Activated T-cell treated with anti-CD3 and anti-CD28 coated beads, Interleukin-2, amount 50 U/mL, for 24 hours (primary cell): ENCODE measurements around the gene IL21.
A peak's percentile ranks its signal among the peaks of the same experiment; 100 is the strongest.
"Not testable (repeated sequence)": the region's sequence is repeated elsewhere in the genome, so short reads cannot be mapped to it uniquely, and the experiment has no call there.

ENCODE experiments used
- DNase-seq: peaks from one replicate; pipeline ENCODE4 v3.0.0-alpha.2; 2020
- H3K27ac Mint-ChIP-seq: 2 replicates; pipeline ENCODE4 v1.8.0; 2020; ENCODE audit warnings: mild to moderate bottlenecking, mixed read lengths
- H3K27me3 Mint-ChIP-seq: 2 replicates; pipeline ENCODE4 v1.8.0; 2020; ENCODE audit warnings: mixed read lengths
- H3K36me3 Mint-ChIP-seq: 2 replicates; pipeline ENCODE4 v1.8.0; 2020; ENCODE audit warnings: low read depth, mixed read lengths
- H3K4me1 Mint-ChIP-seq: 2 replicates; pipeline ENCODE4 v1.8.0; 2020; ENCODE audit warnings: low read depth, mixed read lengths
- H3K4me3 Mint-ChIP-seq: 2 replicates; pipeline ENCODE4 v1.8.0; 2020; ENCODE audit warnings: mild to moderate bottlenecking, moderate library complexity, mixed read lengths
- H3K9me3 Mint-ChIP-seq: 2 replicates; pipeline ENCODE4 v1.8.0; 2020; ENCODE audit warnings: mixed read lengths

The IL21 gene

DNA sequence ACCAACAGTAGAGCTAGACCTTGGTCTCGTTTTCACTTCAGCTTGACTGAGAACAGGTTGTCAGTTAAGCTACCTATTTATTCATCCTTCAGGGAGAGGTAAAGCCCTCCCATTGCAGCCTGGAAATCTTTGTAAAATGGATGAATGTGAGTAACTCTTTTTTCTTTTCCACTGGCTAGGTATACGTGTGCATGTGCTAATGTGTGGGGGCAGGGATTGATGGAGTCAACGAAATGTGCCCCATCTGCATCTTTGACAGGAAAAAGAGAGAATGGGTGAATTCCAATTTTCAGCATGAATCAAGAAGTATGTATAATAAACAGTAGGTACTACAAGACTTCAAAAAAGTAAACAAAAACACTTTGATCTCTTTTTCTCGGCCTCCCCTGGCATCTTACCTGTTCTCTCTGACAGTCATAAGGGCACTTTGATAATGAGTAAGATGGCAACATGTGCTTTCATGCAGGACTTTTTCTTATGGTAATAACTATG is at the start of gene IL21:
TSS of gene IL21 (minus strand) at position 51 of the 492 bp plus-strand sequence. CDS start 55 bp downstream, outside the sequence.
- DNase-seq = no peak
- H3K4me1 Mint-ChIP-seq = peaks cover 57% of the 10 kb centered on the region
- peaks cover 60% of the 10 kb centered on the region for H3K36me3 Mint-ChIP-seq
- no peaks in the 10 kb centered on the region for H3K27me3 Mint-ChIP-seq
- no peaks in the 10 kb centered on the region for H3K9me3 Mint-ChIP-seq
- peak within 1 kb of the TSS; percentile 81 for H3K4me3 Mint-ChIP-seq
- peak within 1 kb of the TSS; percentile 92 for H3K27ac Mint-ChIP-seq

DNA sequence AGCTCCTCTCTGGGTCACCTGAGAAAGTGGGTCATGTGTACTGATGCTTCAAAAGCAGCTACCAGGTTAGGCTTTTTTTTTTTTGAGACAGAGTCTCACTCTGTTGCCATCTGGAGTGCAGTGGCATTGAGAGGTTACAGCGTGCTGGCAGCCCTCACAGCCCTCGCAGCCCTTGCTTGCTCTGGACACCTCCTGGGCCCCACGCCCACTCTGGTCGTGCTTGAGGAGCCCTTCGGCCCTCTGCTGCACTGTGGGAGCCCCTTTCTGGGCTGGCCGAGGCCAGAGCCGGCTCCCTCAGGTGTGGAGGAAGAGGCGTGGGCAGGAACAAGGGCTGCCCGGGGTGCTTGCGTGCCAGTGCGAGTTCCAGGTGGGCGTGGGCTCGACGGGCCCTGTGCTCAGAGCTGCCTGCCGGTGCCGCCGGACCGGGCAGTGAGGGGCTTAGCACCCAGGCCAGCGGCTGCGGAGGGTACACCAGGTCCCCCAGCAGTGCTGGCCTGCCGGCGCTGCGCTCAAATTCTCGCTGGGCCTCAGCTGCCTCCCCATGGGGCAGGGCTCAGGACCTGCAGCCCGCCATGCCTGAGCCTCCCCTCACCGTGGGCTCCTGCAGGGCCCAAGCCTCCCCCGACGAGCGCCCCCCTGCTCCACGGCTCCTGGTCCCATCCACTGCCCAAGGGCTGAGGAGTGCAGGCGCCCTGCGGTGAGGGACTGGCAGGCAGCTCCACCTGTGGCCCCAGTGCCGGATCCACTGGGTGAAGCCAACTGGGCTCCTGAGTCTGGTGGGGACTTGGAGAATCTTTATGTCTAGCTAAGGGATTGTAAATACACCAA is 49.3 kb upstream of the IL21 start:
- Mint-ChIP-seq H3K27me3 (no peaks in the 10 kb centered on the region), H3K4me3 (no peak overlapping the region), H3K9me3 (no peaks in the 10 kb centered on the region), H3K4me1 (peaks cover 72% of the 10 kb centered on the region), H3K27ac (peak overlapping the region; percentile 75), H3K36me3 (no peaks in the 10 kb centered on the region)
- DNase-seq = no peak

- H3K27me3 Mint-ChIP-seq = no peaks in the 10 kb centered on the region
- H3K4me3 Mint-ChIP-seq = no peak overlapping the region
Observed at GRCh38 chr4:122668241-122668640, 47.4 kb upstream of the IL21 start.

DNA sequence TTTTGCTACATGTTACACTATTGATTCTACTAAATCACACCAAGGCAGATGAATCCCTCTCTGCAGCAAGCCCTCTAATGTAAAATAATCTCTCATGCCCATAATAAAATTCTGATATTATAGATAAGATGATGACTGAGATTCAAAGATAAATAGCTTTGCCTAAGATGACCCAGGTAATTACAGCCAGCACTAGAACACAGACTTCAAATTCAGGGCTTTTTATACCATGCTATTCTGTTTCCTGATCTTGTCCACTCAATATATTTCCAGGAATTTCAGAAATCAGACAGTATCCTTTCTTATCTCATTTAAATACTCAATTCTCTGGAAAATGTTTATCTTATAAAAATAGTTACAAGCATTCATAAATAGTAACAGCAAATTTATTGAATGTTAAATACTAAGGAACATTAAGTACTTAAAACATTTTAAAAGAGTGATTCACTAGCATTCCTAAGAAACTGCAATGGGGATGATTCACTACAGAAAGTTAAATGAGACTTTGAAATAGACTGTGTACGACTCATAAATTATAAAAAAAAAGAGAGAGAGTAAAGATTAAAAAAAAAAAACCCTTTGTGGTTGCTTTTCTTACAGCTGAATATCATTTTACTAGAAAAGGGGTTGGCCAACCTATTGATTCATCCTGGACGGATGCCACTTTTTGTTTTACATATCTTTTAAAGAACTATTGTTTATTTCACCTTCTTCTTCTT is 45.8 kb upstream of the IL21 start:
- Mint-ChIP-seq H3K36me3 (no peaks in the 10 kb centered on the region), H3K27ac (peak overlapping the region; percentile 95), H3K27me3 (no peaks in the 10 kb centered on the region), H3K4me3 (peak overlapping the region; percentile 35), H3K9me3 (no peaks in the 10 kb centered on the region), H3K4me1 (peaks cover 75% of the 10 kb centered on the region)
- DNase-seq = no peak

More at GRCh38 chr4:122668241-122668640, 47.4 kb upstream of the IL21 start:
- Mint-ChIP-seq H3K4me1 (peaks cover 69% of the 10 kb centered on the region), H3K9me3 (no peaks in the 10 kb centered on the region), H3K36me3 (no peaks in the 10 kb centered on the region), H3K27ac (peak overlapping the region; percentile 95)
- no peak for DNase-seq

GRCh38 chr4:122665161-122665929 is 44.5 kb upstream of the IL21 start:
- DNase-seq = no peak
- Mint-ChIP-seq H3K4me3 (no peak overlapping the region), H3K27me3 (no peaks in the 10 kb centered on the region), H3K9me3 (no peaks in the 10 kb centered on the region), H3K36me3 (no peaks in the 10 kb centered on the region), H3K4me1 (peaks cover 82% of the 10 kb centered on the region), H3K27ac (peak overlapping the region; percentile 95)

- H3K36me3 Mint-ChIP-seq = peaks cover under 1% of the 10 kb centered on the region
- H3K4me3 Mint-ChIP-seq = peak overlapping the region; percentile 16
- H3K4me1 Mint-ChIP-seq = peaks cover 84% of the 10 kb centered on the region
- peaks cover 1% of the 10 kb centered on the region for H3K9me3 Mint-ChIP-seq
- peak overlapping the region; percentile 95 for H3K27ac Mint-ChIP-seq
- H3K27me3 Mint-ChIP-seq = no peaks in the 10 kb centered on the region
- DNase-seq = no peak
Observed at GRCh38 chr4:122663814-122664610, 43.1 kb upstream of the IL21 start.

GRCh38 chr4:122663291-122663690 is 42.4 kb upstream of the IL21 start:
- no peak for DNase-seq
- Mint-ChIP-seq H3K4me3 (no peak overlapping the region), H3K9me3 (peaks cover 3% of the 10 kb centered on the region), H3K27ac (peak overlapping the region; percentile 87), H3K36me3 (peaks cover 4% of the 10 kb centered on the region), H3K4me1 (peaks cover 83% of the 10 kb centered on the region), H3K27me3 (no peaks in the 10 kb centered on the region)

- Mint-ChIP-seq H3K4me3 (no peak overlapping the region), H3K27me3 (no peaks in the 10 kb centered on the region), H3K36me3 (peaks cover 5% of the 10 kb centered on the region), H3K4me1 (peaks cover 83% of the 10 kb centered on the region), H3K9me3 (peaks cover 4% of the 10 kb centered on the region), H3K27ac (peak overlapping the region; percentile 87)
- DNase-seq = no peak
Observed at GRCh38 chr4:122662701-122663100, 41.8 kb upstream of the IL21 start.

- DNase-seq = no peak
- no peak overlapping the region for H3K4me3 Mint-ChIP-seq
- peaks cover 84% of the 10 kb centered on the region for H3K4me1 Mint-ChIP-seq
- H3K9me3 Mint-ChIP-seq = peaks cover 13% of the 10 kb centered on the region
- peak overlapping the region; percentile 13 for H3K27ac Mint-ChIP-seq
- H3K36me3 Mint-ChIP-seq = peaks cover 17% of the 10 kb centered on the region
- H3K27me3 Mint-ChIP-seq = peaks cover 2% of the 10 kb centered on the region
Observed at GRCh38 chr4:122661176-122662160, 40.6 kb upstream of the IL21 start.

- H3K4me3 Mint-ChIP-seq = peak overlapping the region; percentile 23
- H3K9me3 Mint-ChIP-seq = peaks cover 13% of the 10 kb centered on the region
- peaks cover 17% of the 10 kb centered on the region for H3K36me3 Mint-ChIP-seq
- peaks cover 2% of the 10 kb centered on the region for H3K27me3 Mint-ChIP-seq
- H3K4me1 Mint-ChIP-seq = peaks cover 61% of the 10 kb centered on the region
- H3K27ac Mint-ChIP-seq = peak overlapping the region; percentile 96
- DNase-seq = no peak
Observed at GRCh38 chr4:122658818-122659295, 38.0 kb upstream of the IL21 start.

GRCh38 chr4:122658377-122658776 is 37.5 kb upstream of the IL21 start:
- Mint-ChIP-seq H3K9me3 (peaks cover 13% of the 10 kb centered on the region), H3K27ac (peak overlapping the region; percentile 96), H3K4me3 (peak overlapping the region; percentile 32), H3K4me1 (peaks cover 57% of the 10 kb centered on the region), H3K36me3 (peaks cover 17% of the 10 kb centered on the region), H3K27me3 (peaks cover 2% of the 10 kb centered on the region)
- no peak for DNase-seq

DNA sequence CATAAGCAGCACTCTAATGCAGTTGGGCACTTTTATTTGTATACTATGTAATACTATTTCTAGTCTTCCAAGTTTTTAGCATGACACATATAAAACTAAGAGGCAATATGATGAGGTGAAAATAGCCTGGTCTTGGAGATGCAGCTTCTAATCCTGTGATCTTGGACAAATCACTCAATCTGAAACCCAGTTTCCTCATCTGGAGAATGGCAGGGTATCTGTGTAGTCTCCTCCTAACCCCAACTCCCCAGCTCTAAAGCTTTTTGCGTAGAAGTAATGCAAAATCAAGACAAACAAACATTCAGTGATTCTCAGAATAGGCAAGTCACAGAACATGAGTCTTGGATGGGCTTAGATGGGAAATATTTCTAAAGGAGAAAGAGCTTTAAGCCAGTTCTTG is 36.7 kb upstream of the IL21 start:
- Mint-ChIP-seq H3K4me1 (peaks cover 49% of the 10 kb centered on the region), H3K27ac (peak overlapping the region; percentile 96), H3K27me3 (peaks cover 2% of the 10 kb centered on the region), H3K4me3 (no peak overlapping the region), H3K9me3 (peaks cover 13% of the 10 kb centered on the region), H3K36me3 (peaks cover 17% of the 10 kb centered on the region)
- DNase-seq = no peak

DNA sequence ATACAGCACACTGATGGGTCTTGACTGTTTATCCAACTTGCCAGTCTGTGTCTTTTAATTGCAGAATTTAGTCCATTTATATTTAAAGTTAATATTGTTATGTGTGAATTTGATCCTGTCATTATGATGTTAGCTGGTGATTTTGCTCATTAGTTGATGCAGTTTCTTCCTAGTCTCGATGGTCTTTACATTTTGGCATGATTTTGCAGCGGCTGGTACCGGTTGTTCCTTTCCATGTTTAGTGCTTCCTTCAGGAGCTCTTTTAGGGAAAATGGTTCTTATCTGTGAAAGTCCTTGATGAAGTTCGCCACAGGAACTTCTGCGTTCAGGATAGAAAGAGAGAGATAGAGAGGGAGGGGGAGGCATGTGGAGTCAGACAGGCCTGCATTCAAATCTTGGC is 35.7 kb upstream of the IL21 start:
- Mint-ChIP-seq H3K36me3 (peaks cover 17% of the 10 kb centered on the region), H3K4me1 (peaks cover 50% of the 10 kb centered on the region), H3K9me3 (peaks cover 13% of the 10 kb centered on the region)
- not testable (repeated sequence) for H3K4me3 Mint-ChIP-seq, DNase-seq, H3K27me3 Mint-ChIP-seq, H3K27ac Mint-ChIP-seq
